Caco-2 (cell line): ENCODE data around the gene NKX2-1. TPM values are rescaled to one million over a fixed set of nuclear protein-coding genes. Genes with fewer than 3 reads are reported as not detected.

Experiments used
- BruUV-seq: library from RNA; stranded (reverse); fragments of 400-500 nt; replicated peaks from 2 replicates; lab custom pipeline; 2021; lab: Mats Ljungman, UMichigan
- CTCF ChIA-PET: fragments of 300-600 bp; sonication (Branson Sonifier 250); formaldehyde crosslinking; loops from one replicate; lab custom pipeline; 2022; ENCODE audit warnings: antibody characterized with exemption; lab: Charles Lee
- POLR2A ChIA-PET: fragments of 300-600 bp; sonication (Branson Sonifier 250); formaldehyde crosslinking; loops from one replicate; lab custom pipeline; 2022; ENCODE audit warnings: antibody characterized with exemption; lab: Charles Lee
- DNase-seq, 2 experiments: peaks; one replicate each; pipeline versions ENCODE4 v3.0.0 to v3.0.0-alpha.2; 2020 to 2022
- H3K27me3 ChIP-seq: replicated peaks from 2 replicates; pipeline ENCODE4 v1.6.0; 2011; ENCODE audit warnings: low read length; ENCODE audit not compliant: control insufficient read depth, insufficient read depth
- H3K36me3 ChIP-seq: 2 replicates; pipeline ENCODE4 v1.5.1; 2011; ENCODE audit warnings: low read length; ENCODE audit not compliant: control insufficient read depth, insufficient read depth
- H3K4me1 ChIP-seq: fragments of 250-450 bp; sonication (Bioruptor Pico); 2 replicates; pipeline ENCODE4 v1.5.1; 2020; ENCODE audit warnings: mild to moderate bottlenecking
- H3K4me3 ChIP-seq: 2 replicates; pipeline ENCODE4 v1.5.1; 2011; ENCODE audit warnings: low read depth, mild to moderate bottlenecking, control low read depth, low read length
- H3K9me3 ChIP-seq: fragments of 250-450 bp; sonication (Bioruptor Pico); 2 replicates; pipeline ENCODE4 v1.5.1; 2020; ENCODE audit warnings: mild to moderate bottlenecking, moderate library complexity
- H3K27ac Mint-ChIP-seq: one replicate; pipeline ENCODE4 v1.8.0; 2022; ENCODE audit warnings: mixed read lengths; ENCODE audit not compliant: unreplicated experiment
- H3K27me3 Mint-ChIP-seq: one replicate; pipeline ENCODE4 v1.8.0; 2022; ENCODE audit warnings: mixed read lengths; ENCODE audit not compliant: insufficient read depth, unreplicated experiment
- H3K36me3 Mint-ChIP-seq: one replicate; pipeline ENCODE4 v1.8.0; 2022; ENCODE audit warnings: mild to moderate bottlenecking, mixed read lengths; ENCODE audit not compliant: insufficient read depth, unreplicated experiment
- H3K4me1 Mint-ChIP-seq: one replicate; pipeline ENCODE4 v1.8.0; 2022; ENCODE audit warnings: low read depth, mixed read lengths; ENCODE audit not compliant: unreplicated experiment
- H3K4me3 Mint-ChIP-seq: one replicate; pipeline ENCODE4 v1.8.0; 2022; ENCODE audit warnings: mild to moderate bottlenecking, moderate library complexity, mixed read lengths; ENCODE audit not compliant: unreplicated experiment
- H3K9me3 Mint-ChIP-seq: one replicate; pipeline ENCODE4 v1.8.0; 2022; ENCODE audit warnings: mixed read lengths; ENCODE audit not compliant: unreplicated experiment
- CTCF ChIP-seq, 2 experiments: fragments of 200-600 bp in 1 of 2; IDR thresholded peaks; 1 replicate in 1 of 2; 2 replicates in 1 of 2; pipeline versions ENCODE4 v1.5.1 to v1.8.0; 2011 to 2022; ENCODE audit warnings: antibody characterized with exemption in 1 of 2, control low read depth in 1 of 2, inconsistent platforms in 1 of 2, low read depth in 1 of 2, low read length in 1 of 2, mild to moderate bottlenecking in 1 of 2, moderate library complexity in 1 of 2; ENCODE audit not compliant: insufficient read depth in 1 of 2, severe bottlenecking in 1 of 2, unreplicated experiment in 1 of 2
- intact Hi-C: fragments of 100-400 bp; cut with micrococcal nuclease; formaldehyde crosslinking; loops from one replicate; pipeline ENCODE4 v1.10.0; 2022; ENCODE audit not compliant: unreplicated experiment
- total RNA-seq: library from RNA; stranded (reverse); gene quantifications from 2 replicates; pipeline ENCODE4 v1.2.3, GENCODE V29; 2022

The NKX2-1 gene
- total RNA-seq, 1 experiment from 2014 or later = 0.66 TPM

- H3K9me3 ChIP-seq = no peaks in the 10 kb centered on the region
- H3K36me3 Mint-ChIP-seq = no peaks in the 10 kb centered on the region
- H3K9me3 Mint-ChIP-seq = no peaks in the 10 kb centered on the region
- no TSS peak for BruUV-seq
- no peaks in the 10 kb centered on the region; the same call in 1 of the 2 replicates for H3K27me3 ChIP-seq
- H3K4me1 ChIP-seq = peaks cover 3% of the 10 kb centered on the region; the same call in 1 of the 2 replicates
- intact Hi-C loops = loop anchor here (10.0 kb wide), 2 partner anchors 316 to 416 kb away; no protein-coding TSS in a partner anchor
- H3K27me3 Mint-ChIP-seq = peaks cover 5% of the 10 kb centered on the region
- no peaks in the 10 kb centered on the region for H3K4me1 Mint-ChIP-seq
- no peak overlapping the region for H3K27ac Mint-ChIP-seq
- POLR2A ChIA-PET = no interaction called here
- peak in 1 of 2 experiments; percentile 77 for TF ChIP-seq CTCF (IDR thresholded peaks at IDR 0.05; ENCODE audit: insufficient read depth in 1 of 2, low read depth in 1 of 2, low read length in 1 of 2, severe bottlenecking in 1 of 2, unreplicated experiment in 1 of 2)
- DNase-seq = peak; percentile 73 to 81
- H3K4me3 ChIP-seq = peak overlapping the region; percentile 41
- no peaks in the 10 kb centered on the region for H3K36me3 ChIP-seq
- H3K4me3 Mint-ChIP-seq = peak overlapping the region; percentile 76
- CTCF ChIA-PET = interaction anchor here (0.6 to 1.3 kb wide), 8 partner anchors 11 to 1697 kb away, joined by 3 to 6 read pairs (median 4); no protein-coding TSS in a partner anchor
Observed at GRCh38 chr14:36520601-36521525, 831 bp upstream of the NKX2-1 start.

GRCh38 chr14:36518586-36519430 lies 1.2 kb downstream of the NKX2-1 start:
- no peak for DNase-seq
- H3K27ac Mint-ChIP-seq = no peak overlapping the region
- H3K4me1 Mint-ChIP-seq = no peaks in the 10 kb centered on the region
- Histone ChIP-seq H3K36me3 (no peaks in the 10 kb centered on the region), H3K9me3 (no peaks in the 10 kb centered on the region), H3K27me3 (no peaks in the 10 kb centered on the region; the same call in 1 of the 2 replicates), H3K4me1 (no peaks in the 10 kb centered on the region; the same call in 1 of the 2 replicates), H3K4me3 (peak overlapping the region; percentile 34)
- H3K36me3 Mint-ChIP-seq = no peaks in the 10 kb centered on the region
- ChIA-PET POLR2A (no interaction called here), CTCF (interaction anchor here (0.5 to 0.6 kb wide), 2 partner anchors 57 to 1228 kb away, joined by 3 read pairs; no protein-coding TSS in a partner anchor)
- peak overlapping the region; percentile 76 for H3K4me3 Mint-ChIP-seq
- H3K27me3 Mint-ChIP-seq = peaks cover 5% of the 10 kb centered on the region
- no peaks in the 10 kb centered on the region for H3K9me3 Mint-ChIP-seq
- TF ChIP-seq CTCF (IDR thresholded peaks at IDR 0.05; ENCODE audit: insufficient read depth in 1 of 2, low read depth in 1 of 2, low read length in 1 of 2, severe bottlenecking in 1 of 2, unreplicated experiment in 1 of 2) = no peak
- intact Hi-C loops = no loop called here
- no TSS peak for BruUV-seq
